ENCODE data around the gene COL9A2.
"Not testable (repeated sequence)": the region's sequence is repeated elsewhere in the genome, so short reads cannot be mapped to it uniquely, and the experiment has no call there.

The COL9A2 gene

GRCh38 chr1:40316595-40317393 lies at the start of gene COL9A2:
TSS of gene COL9A2 (minus strand) at chr1:40317286. CDS start at chr1:40317197, 89 bp downstream.
- no peak for DNase-seq

GRCh38 chr1:40363721-40364120 lies 46.6 kb upstream of the COL9A2 start:
- DNase-seq: no peak

- DNase-seq: no peak
Observed at GRCh38 chr1:40362699-40363098, 45.6 kb upstream of the COL9A2 start.

GRCh38 chr1:40362199-40362598 lies 45.1 kb upstream of the COL9A2 start:
- no peak for DNase-seq

- DNase-seq: no peak
Observed at GRCh38 chr1:40361637-40362036, 44.6 kb upstream of the COL9A2 start.

- DNase-seq: no peak
Observed at GRCh38 chr1:40361201-40361600, 44.1 kb upstream of the COL9A2 start.

GRCh38 chr1:40360631-40361030 lies 43.5 kb upstream of the COL9A2 start:
- DNase-seq: no peak

- no peak for DNase-seq
Observed at GRCh38 chr1:40357625-40358024, 40.5 kb upstream of the COL9A2 start.

GRCh38 chr1:40353082-40353481 lies 36.0 kb upstream of the COL9A2 start:
- no peak for DNase-seq

GRCh38 chr1:40352126-40352525 lies 35.0 kb upstream of the COL9A2 start:
- DNase-seq: no peak

- no peak for DNase-seq
Observed at GRCh38 chr1:40351124-40351523, 34.0 kb upstream of the COL9A2 start.

GRCh38 chr1:40350391-40350790 lies 33.3 kb upstream of the COL9A2 start:
- DNase-seq: no peak

- no peak for DNase-seq
Observed at GRCh38 chr1:40344597-40344996, 27.5 kb upstream of the COL9A2 start.

GRCh38 chr1:40342381-40342717 lies 25.3 kb upstream of the COL9A2 start:
- not testable (repeated sequence) for DNase-seq

- DNase-seq: no peak
Observed at GRCh38 chr1:40341491-40342380, 24.6 kb upstream of the COL9A2 start.

- no peak for DNase-seq
Observed at GRCh38 chr1:40339420-40340323, 22.6 kb upstream of the COL9A2 start.

- peak; percentile 29 for DNase-seq
Observed at GRCh38 chr1:40338745-40339419, 21.8 kb upstream of the COL9A2 start.

- DNase-seq: no peak
Observed at GRCh38 chr1:40337443-40337842, 20.4 kb upstream of the COL9A2 start.

- DNase-seq: no peak
Observed at GRCh38 chr1:40332695-40333094, 15.6 kb upstream of the COL9A2 start.

GRCh38 chr1:40331403-40331802 lies 14.3 kb upstream of the COL9A2 start:
- DNase-seq: not testable (repeated sequence)

- peak; percentile 6 for DNase-seq
Observed at GRCh38 chr1:40318970-40319621, 2.0 kb upstream of the COL9A2 start.

- no peak for DNase-seq
Observed at GRCh38 chr1:40318476-40318875, 1.4 kb upstream of the COL9A2 start.
